Measurements from ENCODE around the gene GGACT. TPM values are rescaled to one million over a fixed set of nuclear protein-coding genes. Genes with fewer than 3 reads are reported as not detected.

The GGACT gene
- total RNA-seq, 1 donor: 1.5 TPM

DNA sequence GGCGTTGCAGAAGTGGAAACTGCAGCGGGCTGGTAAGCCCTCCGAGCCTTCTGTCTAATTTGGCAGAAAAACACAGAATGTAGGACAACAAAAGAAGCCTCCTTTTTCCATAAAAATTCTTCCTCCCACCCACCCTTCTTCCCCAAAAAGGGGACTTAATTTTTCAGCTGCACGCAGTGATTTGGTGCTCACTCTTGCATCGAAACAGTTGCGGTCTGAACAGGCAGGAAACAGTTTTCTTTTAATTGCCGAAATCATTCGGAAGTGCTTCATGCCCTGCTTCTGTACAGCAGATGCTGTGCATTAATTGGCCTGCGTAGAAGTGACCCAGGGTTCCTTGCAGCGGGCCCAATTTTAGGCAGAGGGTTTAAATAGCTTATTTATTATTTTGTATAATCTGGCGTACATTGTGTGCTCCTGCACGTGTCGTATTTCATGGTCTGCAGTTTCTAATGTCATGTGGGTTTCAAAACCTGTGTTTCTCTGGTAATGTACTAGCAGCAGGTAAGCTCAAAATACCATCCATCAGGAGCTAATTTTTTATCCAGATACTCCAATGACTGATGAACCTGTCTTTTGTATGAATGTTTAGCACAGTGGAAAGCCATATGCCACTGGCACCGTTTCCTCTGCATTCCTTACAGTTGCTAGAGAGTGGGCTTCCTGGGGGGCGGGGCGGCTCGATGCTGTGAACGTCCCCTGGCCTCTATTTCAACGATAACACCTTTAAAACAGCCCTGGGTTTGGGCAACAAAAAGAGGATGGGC lies 66.6 kb downstream of the GGACT start:
- H3K9me3 ChIP-seq (ENCODE audit: low read depth, low read length): no peaks in the 10 kb centered on the region
- no peak overlapping the region for H3K4me3 ChIP-seq (ENCODE audit: low read length)
- no peaks in the 10 kb centered on the region for H3K4me1 ChIP-seq (ENCODE audit: insufficient read depth, low read length)
- no peaks in the 10 kb centered on the region for H3K27me3 ChIP-seq (ENCODE audit: insufficient read depth, low read length)

DNA sequence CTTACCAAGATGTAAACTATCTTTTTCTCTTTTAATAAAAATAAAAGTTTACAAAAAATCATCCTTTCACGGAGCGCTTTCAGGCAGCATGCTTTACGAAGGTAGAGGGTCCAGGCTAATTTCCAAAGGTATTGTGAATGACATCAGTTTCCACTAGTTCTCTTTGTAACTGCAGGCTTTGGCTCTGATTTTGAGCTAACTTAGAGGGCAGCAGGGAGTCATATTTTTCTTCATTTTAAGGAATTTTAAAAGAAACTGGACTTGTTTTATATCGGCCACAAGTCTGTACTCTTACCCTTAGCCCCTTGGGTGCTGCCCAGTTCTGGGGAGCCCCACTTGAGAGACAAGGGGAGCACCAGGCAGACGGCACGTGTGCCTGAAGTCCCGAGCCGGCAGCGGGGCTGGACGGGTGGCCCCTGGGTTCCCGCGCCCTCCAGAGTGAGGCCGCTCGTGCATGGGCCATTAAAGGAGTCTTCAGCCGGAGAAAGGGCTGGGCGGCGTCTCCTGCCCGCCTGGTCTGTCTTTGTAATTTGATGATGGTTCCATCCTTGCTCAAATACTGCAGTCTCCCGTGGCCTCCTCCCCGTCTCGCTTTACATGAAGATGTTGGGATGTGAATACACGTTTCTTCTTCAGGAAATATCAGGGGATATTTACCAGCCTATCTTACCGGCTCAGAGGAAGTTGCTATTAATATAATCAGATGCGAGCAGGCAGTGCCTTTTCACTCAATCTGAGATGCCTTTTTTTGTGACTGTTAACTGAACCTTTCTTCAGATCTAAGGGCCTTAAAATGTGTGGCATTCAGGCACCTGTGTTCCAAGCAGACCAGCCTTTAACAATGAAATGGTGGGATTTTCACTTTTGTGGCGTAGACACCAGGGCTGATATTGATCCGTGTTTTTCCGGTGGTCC lies 67.4 kb downstream of the GGACT start:
- no peaks in the 10 kb centered on the region for H3K27me3 ChIP-seq (ENCODE audit: insufficient read depth, low read length)
- H3K4me1 ChIP-seq (ENCODE audit: insufficient read depth, low read length): no peaks in the 10 kb centered on the region
- no peak overlapping the region for H3K4me3 ChIP-seq (ENCODE audit: low read length)
- H3K9me3 ChIP-seq (ENCODE audit: low read depth, low read length): no peaks in the 10 kb centered on the region

GRCh38 chr13:100519626-100520025 lies 69.0 kb downstream of the GGACT start:
- no peaks in the 10 kb centered on the region for H3K9me3 ChIP-seq (ENCODE audit: low read depth, low read length)
- no peaks in the 10 kb centered on the region for H3K4me1 ChIP-seq (ENCODE audit: insufficient read depth, low read length)
- H3K4me3 ChIP-seq (ENCODE audit: low read length): no peak overlapping the region
- no peaks in the 10 kb centered on the region for H3K27me3 ChIP-seq (ENCODE audit: insufficient read depth, low read length)

GRCh38 chr13:100518394-100519062 lies 70.1 kb downstream of the GGACT start:
- H3K4me3 ChIP-seq (ENCODE audit: low read length): no peak overlapping the region
- peaks cover 4% of the 10 kb centered on the region for H3K4me1 ChIP-seq (ENCODE audit: insufficient read depth, low read length)
- no peaks in the 10 kb centered on the region for H3K9me3 ChIP-seq (ENCODE audit: low read depth, low read length)
- no peaks in the 10 kb centered on the region for H3K27me3 ChIP-seq (ENCODE audit: insufficient read depth, low read length)

GRCh38 chr13:100517728-100518127 lies 70.9 kb downstream of the GGACT start:
- Histone ChIP-seq H3K4me1 (ENCODE audit: insufficient read depth, low read length) (peaks cover 4% of the 10 kb centered on the region), H3K4me3 (ENCODE audit: low read length) (no peak overlapping the region), H3K27me3 (ENCODE audit: insufficient read depth, low read length) (no peaks in the 10 kb centered on the region), H3K9me3 (ENCODE audit: low read depth, low read length) (no peaks in the 10 kb centered on the region)

DNA sequence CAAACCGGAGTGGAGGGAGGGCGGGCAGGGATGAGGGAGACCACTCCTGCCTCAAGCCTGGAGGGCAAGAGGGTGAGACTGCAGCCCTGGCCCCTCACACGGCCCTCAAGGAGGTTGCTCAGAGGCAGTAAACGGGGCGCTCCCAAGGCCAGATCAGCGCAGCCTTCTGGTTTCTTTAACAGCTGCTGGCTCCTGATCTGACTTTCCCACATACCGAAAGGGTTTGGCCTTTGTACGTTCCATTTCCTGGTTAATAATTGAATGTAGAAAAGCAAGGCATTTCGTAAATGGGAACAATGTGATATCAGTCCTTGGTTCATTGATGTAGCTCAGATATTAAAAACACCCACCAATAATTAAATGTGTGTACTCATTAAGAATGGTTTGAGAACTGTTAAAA lies 71.5 kb downstream of the GGACT start:
- no peak overlapping the region for H3K4me3 ChIP-seq (ENCODE audit: low read length)
- peaks cover 4% of the 10 kb centered on the region for H3K4me1 ChIP-seq (ENCODE audit: insufficient read depth, low read length)

GRCh38 chr13:100515410-100515800 lies 73.2 kb downstream of the GGACT start:
- Histone ChIP-seq H3K4me3 (ENCODE audit: low read length) (no peak overlapping the region), H3K4me1 (ENCODE audit: insufficient read depth, low read length) (peaks cover 4% of the 10 kb centered on the region), H3K9me3 (ENCODE audit: low read depth, low read length) (no peaks in the 10 kb centered on the region), H3K27me3 (ENCODE audit: insufficient read depth, low read length) (no peaks in the 10 kb centered on the region)

More for the DNA sequence above, 71.5 kb downstream of the GGACT start:
- Histone ChIP-seq H3K27me3 (ENCODE audit: insufficient read depth, low read length) (no peaks in the 10 kb centered on the region), H3K9me3 (ENCODE audit: low read depth, low read length) (no peaks in the 10 kb centered on the region)

DNA sequence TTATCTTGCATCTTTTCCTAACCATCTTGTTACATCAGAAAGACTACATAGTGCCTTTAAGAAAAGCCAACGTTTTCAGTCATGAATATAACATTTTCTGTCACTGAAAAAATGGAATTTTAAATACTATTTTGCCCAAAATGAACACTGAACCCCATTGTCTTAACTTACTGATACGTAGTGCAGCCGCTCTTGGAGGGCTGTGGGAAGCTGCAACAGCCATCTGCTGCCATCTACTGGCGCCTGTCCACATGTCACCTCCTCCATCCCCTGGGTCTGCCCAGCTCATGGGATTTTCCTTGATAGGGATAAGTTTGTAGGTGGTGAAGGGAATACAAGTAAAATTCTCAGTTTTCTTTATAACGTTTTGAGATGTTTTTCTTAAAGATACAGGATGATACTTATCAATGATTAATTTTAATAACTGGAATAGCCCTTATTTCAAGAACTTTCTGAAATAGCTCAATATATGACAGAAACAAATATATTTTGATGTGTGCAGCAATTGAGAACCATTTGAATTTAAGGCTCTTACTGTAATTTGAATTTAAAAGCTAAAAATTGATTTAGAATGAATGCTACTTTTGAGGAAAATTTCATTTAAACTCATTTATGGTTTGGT lies 73.7 kb downstream of the GGACT start:
- Histone ChIP-seq H3K27me3 (ENCODE audit: insufficient read depth, low read length) (no peaks in the 10 kb centered on the region), H3K4me3 (ENCODE audit: low read length) (no peak overlapping the region), H3K4me1 (ENCODE audit: insufficient read depth, low read length) (peaks cover 4% of the 10 kb centered on the region), H3K9me3 (ENCODE audit: low read depth, low read length) (no peaks in the 10 kb centered on the region)

DNA sequence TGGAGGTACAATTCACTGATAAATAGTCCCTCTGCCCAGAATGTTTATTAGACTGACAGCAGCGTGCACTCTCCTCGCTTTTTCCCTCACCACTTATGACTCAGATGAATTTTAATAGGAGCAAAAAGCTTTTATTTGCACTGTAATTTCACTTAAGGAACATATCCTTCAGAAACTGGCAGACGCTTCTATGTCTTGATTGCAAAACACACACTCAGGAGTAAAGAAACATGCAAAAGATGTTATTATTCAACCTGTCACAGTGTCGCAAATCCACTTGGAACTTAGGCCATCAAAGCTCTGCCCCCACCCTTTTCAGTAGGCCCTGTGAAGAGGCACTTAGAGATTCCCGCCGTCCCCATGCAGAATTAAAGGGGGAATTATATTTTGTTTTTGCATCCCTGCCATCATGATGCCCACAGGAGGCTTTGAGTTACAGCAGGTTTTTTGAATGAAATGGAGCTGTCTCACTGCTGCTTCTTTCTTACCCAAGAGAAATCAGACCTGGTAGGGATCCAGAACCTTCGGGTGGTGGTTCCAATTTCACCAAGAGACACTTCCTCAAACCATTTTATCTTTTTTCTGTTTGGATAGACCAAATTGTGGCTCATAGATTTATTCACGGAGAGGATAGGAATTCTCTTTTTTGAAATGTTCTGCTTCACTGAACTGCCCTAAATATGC lies 74.5 kb downstream of the GGACT start:
- H3K9me3 ChIP-seq (ENCODE audit: low read depth, low read length): no peaks in the 10 kb centered on the region
- H3K4me1 ChIP-seq (ENCODE audit: insufficient read depth, low read length): peaks cover 4% of the 10 kb centered on the region
- no peak overlapping the region for H3K4me3 ChIP-seq (ENCODE audit: low read length)
- H3K27me3 ChIP-seq (ENCODE audit: insufficient read depth, low read length): no peaks in the 10 kb centered on the region

GRCh38 chr13:100513171-100513570 lies 75.4 kb downstream of the GGACT start:
- Histone ChIP-seq H3K4me1 (ENCODE audit: insufficient read depth, low read length) (peaks cover 4% of the 10 kb centered on the region), H3K9me3 (ENCODE audit: low read depth, low read length) (no peaks in the 10 kb centered on the region), H3K4me3 (ENCODE audit: low read length) (no peak overlapping the region), H3K27me3 (ENCODE audit: insufficient read depth, low read length) (no peaks in the 10 kb centered on the region)

DNA sequence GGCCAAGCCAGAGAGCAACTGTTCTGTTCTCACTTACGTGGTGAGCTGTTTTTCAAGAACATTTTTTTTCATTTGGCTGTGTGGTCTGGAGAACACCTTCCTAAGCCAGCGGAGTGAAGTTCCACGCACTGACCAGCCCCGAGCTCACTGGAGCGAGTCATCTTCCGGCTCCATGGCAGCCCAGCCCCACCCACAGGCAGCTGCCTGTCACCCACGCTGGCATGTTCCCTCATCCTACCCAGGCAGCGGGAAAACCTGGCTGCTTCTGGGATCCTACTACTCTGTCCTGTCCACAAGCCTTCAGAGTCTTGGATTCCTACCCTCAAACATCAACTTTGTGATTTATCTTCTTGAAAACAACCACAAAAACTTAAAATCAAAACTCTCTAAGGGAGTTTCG lies 76.2 kb downstream of the GGACT start:
- H3K27me3 ChIP-seq (ENCODE audit: insufficient read depth, low read length): no peaks in the 10 kb centered on the region
- H3K4me3 ChIP-seq (ENCODE audit: low read length): no peak overlapping the region
- H3K9me3 ChIP-seq (ENCODE audit: low read depth, low read length): no peaks in the 10 kb centered on the region
- peaks cover 4% of the 10 kb centered on the region for H3K4me1 ChIP-seq (ENCODE audit: insufficient read depth, low read length)

- H3K9me3 ChIP-seq (ENCODE audit: low read depth, low read length): no peaks in the 10 kb centered on the region
- no peaks in the 10 kb centered on the region for H3K27me3 ChIP-seq (ENCODE audit: insufficient read depth, low read length)
- H3K4me1 ChIP-seq (ENCODE audit: insufficient read depth, low read length): peaks cover 11% of the 10 kb centered on the region
- H3K4me3 ChIP-seq (ENCODE audit: low read length): no peak overlapping the region
Observed at GRCh38 chr13:100511466-100511865, 77.1 kb downstream of the GGACT start.

DNA sequence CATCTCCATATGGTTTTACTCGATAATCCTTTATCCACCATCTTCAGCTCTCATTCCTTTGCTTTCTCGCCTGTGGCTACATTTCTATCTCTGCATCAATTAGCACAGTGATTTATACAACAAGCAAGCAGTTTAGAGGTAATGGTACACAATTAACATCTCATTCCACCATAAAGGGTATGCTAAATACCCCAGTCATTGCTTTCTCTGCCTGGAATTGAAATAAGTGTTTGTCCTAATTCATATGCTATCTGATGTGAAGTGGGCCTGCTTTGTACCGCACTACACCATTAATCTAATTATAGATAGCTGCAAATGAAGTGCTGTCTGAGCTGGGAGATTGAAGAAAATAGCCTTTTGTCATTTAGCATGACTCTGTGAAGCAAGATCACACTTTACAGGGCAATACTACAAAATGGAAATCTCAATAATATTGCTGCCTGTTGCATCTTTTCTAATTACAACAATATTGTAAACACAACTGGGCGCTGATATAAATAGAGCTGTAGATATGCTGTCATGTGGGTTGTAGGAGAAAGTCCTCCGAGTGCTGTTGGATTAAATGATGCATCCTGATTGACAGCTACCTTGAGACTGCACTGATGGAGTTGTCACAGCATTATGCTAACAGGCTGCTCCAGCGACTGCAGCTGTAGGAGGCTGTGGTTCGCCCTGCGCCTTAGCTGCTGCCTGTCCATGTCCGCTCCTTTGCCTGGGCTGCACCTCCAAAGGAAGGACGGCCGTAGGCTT lies 78.2 kb downstream of the GGACT start:
- Histone ChIP-seq H3K27me3 (ENCODE audit: insufficient read depth, low read length) (no peaks in the 10 kb centered on the region), H3K4me1 (ENCODE audit: insufficient read depth, low read length) (peaks cover 13% of the 10 kb centered on the region), H3K4me3 (ENCODE audit: low read length) (no peak overlapping the region), H3K9me3 (ENCODE audit: low read depth, low read length) (no peaks in the 10 kb centered on the region)

DNA sequence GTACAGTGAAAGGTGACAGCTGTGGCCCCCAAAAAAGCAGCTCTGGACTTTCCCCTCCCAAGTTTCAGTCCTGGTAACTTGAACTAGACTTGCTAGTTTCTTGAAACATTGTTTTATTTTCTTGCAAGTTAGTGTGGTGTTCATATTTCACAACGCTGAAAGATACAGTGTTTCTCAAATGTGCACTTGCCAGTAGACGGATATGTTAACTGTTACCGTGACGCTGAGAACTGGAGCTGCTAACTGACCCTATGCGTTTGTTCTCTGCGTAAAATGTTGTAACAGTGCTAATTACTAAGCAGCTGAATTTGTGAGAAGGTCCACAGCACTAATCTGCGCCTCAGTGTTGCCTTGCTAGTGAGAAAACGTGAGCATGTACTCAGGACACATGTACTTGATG lies 79.6 kb downstream of the GGACT start:
- Histone ChIP-seq H3K4me3 (ENCODE audit: low read length) (no peak overlapping the region), H3K4me1 (ENCODE audit: insufficient read depth, low read length) (peaks cover 8% of the 10 kb centered on the region), H3K9me3 (ENCODE audit: low read depth, low read length) (no peaks in the 10 kb centered on the region), H3K27me3 (ENCODE audit: insufficient read depth, low read length) (no peaks in the 10 kb centered on the region)
